NCI-H2029 (cell line): Measurements from ENCODE around the gene HPCAL1.

Experiments used
- DNase-seq: peaks from one replicate; lab custom pipeline; 2025; lab: John Stamatoyannopoulos, UW

HPCAL1 gene

DNA sequence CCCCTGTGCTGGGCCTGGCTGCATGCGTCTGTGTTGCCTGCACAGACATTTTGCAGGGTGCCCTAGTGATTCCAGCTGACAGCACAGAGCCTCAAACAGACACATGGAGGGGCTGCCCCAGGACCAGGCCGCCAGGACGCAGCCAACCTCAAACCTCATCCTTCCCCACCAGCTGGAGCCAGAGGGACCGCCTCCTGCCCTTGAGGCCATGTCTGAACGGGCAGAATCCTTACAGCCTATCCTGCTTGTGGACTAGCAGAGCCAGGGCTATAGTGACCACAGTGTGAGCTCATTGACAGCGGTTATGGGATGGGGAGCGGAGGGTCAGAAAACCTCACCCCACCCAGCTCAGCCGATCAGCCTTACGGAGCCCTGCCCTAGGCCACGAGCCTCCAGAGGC, 123.0 kb downstream of the HPCAL1 start:
- no peak for DNase-seq

DNA sequence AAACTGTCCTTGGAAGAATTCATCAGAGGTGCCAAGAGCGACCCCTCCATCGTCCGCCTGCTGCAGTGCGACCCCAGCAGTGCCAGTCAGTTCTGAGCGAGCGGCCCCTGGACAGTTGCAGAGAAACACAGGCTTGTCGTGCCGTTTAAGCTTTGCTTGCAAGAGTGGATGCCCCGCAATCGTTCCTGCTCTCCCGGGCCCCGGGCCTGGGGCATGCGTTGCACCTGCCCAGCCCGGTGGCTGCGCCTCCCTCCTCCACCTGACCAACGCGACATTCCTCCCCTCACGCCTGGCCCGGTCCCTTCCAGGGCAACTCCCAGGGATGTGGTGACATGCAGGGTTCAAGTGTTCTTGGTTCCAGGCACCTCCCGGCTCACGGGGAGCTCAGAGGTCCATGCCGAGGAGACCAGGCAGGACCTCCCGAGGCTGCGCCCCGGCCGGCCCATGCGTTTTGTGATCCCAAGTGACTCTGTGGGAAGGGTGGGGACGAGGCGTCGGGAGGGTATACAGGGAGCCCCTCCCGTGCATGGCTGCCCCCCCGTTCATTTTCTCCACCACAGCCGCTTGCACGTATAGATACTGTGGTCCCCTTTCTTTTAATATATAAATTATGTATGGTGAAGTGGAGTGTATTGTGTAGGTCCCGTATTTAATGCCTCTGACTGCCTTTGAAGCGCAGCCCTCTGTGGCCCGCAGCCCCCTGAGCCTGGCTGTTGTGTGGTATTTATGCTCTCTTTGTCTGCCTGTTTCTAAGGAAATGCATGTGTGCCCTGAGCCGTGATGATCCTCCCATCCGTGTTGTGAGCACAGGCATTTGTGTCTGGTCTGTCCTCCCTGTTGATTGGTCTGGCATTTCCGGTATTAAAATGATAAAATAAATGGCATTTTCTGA, 124.3 kb downstream of the HPCAL1 start:
- DNase-seq: no peak

DNA sequence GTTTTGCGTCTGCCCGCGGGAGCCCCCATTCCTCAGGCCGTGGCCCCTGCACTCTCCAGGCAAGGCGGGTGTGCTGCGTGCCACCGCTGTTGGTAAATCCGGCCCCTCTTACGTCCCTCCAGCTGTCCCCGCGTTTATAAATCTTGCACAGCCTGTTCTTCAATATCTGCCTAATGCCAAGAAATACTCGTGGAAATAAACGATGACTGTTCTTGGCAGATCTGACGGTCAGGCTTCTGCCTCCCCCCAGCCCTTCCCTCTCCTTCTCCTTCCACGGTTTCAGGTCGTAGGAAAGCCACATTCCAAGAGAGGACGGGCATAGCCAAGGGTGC, 124.9 kb downstream of the HPCAL1 start:
- DNase-seq: no peak

DNA sequence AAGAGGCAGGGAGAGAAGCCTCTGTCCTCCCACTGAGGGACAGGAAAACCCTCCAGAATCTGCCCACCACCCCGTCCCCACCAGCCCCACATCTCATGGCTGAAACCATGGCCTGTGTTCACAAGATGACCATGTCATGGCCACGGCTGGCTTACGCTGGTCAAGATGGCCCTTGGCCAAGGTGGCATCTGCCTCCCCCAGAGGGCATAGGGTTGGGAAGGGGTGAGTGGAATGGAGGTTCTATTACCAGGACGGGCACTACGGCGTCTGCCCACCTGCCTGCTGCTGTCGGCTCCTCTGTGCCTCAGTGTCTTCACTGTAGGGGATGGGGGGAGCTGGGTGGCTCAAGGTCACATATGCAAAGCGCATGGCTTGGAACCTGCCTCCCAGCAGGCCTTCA, 125.7 kb downstream of the HPCAL1 start:
- no peak for DNase-seq

DNA sequence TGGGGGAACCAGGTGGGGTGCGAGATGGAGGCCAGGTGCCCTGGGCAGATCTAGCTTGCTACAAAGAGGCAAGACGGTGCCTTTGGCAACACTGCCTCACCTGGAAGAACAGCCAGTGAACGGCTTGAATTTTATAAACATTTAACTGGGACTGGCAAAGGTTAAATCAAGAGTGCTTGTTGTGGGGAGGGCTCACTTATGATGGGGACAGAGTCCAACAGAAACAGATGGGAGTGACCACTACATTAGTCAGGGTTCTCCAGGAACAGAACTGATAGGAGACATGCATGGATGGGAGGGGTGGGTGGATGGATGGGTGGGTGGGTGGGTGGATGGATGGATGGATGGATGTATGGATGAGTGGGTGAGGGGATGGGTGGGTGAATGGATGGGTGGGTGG, 126.2 kb downstream of the HPCAL1 start:
- no peak for DNase-seq

DNA sequence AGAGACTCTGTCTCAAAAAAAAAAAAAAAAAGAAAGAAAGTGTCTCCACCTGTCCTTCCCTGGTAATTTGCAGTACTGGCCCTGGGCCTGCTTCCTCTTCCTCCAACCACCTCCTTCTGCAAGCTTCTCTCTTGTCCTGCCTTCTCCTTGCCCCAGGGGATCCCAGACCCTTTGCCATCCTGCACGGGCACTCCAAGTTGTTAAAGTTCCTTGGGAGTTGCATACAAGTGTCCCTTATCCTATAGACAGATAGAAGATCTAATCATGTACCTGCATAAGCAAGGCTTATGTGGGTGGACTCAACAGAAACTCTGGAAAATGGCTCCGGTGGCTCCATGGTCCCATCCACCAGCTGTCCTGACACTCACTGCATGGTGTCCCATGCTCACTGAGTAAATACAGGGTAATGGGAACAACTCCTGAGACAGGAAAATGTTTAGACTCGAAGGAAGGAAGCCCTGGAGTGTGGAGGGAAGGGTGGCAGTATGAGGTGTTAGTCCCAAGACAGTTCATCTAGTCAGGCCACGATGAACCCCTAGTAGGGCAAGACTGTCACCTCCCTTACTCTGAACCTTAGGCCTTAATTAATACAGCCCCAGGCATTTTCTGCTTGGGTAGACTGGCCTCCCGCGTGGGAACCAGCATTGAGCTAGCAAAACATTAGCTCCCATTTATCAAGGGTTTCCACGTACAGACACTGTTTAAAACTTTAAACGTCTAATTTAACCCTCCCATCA, 128.3 kb downstream of the HPCAL1 start:
- no peak for DNase-seq

DNA sequence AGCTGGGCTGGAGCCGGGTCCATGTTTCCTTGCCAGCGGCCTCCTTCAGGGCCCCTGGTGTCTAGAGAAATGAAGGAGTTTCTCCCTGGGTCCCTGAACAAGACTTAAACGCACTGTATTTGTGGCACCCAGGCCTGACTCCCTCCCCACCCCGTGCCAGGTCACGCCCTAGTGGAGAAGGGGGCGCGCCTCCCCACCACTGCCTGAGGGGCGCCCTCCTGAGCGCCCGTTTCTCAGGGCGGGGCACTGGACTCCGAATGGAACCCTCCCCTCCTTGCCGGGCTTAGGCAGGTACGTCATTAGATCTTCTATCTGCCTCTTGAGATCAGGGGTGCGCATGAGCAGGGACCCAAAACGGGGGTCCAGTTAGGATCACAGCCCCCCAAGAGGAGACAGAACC, 129.1 kb downstream of the HPCAL1 start:
- no peak for DNase-seq

DNA sequence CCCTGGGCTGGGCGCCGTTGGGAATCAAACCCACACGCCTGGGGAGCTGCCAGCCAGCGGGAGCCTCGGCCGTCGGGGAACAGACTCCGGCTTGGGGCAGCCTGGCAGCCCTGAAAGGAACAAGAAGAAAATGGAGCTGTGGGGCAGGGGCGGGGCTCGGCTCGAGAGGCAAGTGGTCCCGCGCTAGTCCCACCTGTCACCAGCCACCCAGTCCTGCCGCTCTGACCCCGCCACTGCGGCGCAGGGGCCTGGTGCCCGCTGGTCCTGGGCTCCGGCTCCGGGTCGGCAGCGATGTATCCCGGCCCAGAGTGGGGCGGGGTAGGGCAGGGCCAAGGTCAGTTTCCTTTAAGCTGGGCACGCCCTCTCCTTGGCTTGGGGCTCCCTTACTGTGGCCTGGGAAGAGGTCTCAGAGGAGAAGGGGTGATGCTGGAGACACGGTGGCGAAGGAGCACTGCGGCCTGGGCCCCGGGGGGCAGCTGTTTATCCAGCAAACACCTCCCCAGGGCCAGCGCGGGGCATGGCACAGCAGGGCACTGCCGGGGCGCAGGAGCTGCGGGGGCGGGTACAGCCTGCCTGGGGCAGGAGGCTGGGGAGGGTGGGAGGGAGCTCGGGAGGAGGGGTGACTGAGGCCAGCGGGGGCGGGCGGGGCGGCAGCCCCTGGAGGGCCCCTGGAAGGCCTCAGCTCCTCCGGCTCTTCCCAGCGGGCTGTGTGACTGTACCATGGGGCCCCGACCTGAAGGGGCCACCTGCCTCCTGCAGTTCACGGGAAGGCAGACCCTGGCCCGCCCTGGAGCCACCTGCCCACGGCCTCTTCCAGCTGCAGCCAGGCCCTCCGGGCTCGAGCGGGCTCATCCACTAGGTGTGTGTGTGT, 129.8 kb downstream of the HPCAL1 start:
- no peak for DNase-seq

DNA sequence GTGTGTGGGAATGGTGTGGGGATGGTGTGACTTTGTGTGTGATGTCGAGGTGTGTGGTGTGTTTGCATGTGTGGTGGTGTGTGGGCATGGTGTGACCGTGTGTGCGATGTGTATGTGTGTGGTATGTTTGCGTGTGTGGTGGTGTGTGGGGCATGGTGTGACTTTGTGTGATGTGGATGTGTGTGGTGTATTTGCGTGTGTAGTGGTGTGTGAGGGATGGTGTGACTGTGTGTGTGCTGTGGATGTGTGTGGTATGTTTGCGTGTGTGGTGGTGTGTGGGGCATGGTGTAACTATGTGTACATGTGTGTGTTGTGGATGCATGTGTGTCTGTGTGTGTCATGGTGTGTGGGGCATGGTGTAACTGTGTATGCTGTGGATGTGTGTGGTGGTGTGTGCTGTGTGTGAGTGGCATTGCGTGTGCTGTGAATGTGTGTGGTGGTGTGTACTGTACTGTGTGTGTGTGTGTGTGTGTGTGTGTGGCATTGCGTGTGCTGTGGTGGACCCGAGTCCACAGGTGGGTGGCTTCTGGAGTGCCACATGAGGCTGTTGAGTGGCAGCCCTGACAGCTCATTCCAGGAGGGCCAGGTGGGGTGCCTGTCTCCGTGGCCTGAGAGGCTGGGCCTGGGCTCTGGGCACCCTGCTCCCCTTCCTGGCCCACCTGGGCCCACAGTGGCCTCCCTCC, 130.7 kb downstream of the HPCAL1 start:
- DNase-seq: no peak

DNA sequence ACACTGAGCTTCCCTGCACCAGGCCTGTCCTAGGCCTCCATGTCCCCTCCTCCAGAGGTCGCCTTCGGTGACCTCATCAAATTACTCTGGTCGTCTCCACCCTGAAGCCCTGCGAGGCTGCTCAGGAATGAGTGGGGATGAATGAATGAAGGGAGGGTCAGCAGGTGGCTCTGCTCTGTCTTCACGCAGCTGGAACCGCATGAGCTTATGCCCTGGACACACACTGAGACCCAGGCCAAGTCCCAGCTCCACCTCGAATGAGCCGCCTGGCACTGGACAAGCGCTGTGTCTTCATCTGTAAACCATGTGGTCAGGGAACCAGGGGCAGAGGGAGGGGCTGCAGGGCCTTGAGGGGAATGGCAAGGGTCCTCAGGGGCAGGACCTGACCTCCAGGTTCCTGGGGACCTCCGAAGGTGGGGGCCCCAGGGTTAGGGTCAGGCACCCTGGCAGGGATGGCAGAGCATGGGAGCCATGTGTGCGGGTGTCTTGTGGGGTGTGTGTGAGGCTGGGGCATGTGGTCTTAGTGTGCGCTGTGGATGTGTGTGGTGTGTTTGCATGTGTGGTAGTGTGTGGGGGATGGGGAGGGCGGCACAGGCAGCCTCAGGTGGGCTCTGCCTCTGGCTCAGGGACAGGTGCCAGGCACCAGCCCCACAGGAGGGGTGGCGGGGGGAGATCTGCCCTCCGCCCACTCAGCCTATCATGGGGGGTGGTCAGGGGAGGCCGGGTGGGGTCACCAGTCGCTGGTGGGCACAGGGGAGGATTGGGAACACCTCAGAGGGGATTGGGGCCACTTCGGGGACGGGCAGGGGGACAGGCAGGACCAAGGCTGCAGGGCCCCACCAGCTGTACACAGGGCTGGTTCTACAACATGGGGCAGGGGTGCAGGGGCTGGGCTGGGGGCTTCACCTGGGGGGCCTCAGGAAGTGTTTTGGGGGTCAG, 131.5 kb downstream of the HPCAL1 start:
- DNase-seq: no peak

DNA sequence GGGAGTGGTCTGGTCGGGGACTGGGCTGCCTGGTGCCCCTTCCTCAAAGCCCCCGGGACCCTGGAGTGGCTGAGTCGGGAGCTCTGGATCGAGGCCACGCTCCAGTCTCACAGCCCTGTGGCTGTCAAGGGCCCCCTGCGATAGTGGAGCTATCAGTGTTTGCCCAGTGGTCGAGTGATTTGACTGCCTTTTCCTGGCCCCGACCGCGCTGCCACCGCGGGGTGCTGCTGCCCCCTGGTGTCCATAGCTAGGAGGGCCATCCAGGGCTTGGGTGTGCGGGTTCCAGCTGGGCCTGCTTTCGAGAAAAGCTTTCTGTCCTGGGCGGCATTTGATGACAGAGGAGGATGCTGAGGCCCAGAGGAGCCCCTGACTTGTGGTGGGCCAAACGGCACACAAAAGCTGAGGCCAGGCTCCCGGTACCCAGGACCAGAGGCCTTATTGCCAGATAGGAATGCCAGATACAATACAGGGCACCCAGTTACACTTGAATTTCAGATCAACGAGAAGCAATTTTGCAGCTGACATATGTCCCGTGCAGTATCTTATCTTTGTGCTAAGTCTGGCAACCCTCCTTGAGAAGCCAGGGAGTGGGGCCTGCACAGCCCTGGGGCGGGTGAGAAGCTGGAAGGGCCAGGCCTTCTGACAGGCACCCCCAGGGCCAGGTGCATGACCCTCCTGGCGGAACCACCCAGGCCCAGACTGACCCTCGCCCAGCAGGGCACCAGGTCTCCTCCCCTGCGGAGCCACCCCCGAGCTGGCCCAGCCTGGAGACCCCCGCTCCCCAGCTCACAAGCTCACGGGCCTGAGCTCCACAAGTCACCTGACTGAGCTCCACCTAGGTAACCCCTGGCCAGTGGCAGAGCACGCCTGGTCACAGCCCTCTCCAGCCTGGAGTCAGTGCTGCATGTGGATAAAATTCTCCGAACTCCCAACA, 132.4 kb downstream of the HPCAL1 start:
- peak; percentile 67 for DNase-seq

DNA sequence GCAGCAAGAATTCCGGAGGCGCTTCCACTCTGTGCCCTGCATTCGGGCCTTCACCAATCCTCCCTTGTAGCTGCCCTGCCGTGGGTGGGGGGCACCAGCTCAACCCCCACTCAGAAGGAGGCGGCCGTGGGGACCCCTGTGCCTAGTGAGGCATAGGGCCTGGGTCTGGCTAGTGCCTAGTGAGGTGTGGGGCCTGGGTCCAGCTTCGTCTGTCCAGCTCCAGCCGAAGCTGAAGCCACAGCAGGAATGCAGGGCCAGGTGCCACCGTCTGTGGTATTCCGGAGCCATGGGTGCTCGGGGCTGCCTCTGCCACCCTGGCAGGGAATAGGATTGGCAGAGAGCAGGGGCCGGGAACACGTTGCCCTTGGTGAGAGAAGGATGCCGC, 133.1 kb downstream of the HPCAL1 start:
- no peak for DNase-seq

DNA sequence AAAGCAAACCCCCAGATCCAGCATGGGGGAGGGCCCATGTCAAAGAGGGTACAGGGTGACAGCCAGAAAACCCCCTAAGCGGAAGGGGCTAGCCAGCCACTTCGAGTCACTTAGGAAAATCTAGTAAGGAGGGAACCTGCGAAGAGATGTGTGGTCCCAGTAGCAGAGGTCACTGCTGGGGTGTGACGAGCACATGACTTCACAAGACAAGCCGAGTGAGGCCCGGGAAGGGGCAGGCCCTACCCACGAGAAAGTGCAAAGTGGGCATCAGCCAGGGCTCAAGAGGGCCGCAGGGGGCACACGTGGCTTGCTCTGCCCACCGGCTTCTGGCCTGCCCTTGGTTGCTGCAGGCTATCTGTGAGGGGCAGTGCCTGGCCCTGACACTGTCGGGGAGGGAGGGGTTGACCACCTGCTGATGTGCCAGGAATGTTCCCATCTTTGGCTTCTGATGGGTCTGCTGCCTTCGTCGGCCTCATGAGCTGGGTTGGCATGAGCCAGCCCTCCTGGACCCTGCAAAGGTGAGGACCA, 133.9 kb downstream of the HPCAL1 start:
- DNase-seq: no peak

DNA sequence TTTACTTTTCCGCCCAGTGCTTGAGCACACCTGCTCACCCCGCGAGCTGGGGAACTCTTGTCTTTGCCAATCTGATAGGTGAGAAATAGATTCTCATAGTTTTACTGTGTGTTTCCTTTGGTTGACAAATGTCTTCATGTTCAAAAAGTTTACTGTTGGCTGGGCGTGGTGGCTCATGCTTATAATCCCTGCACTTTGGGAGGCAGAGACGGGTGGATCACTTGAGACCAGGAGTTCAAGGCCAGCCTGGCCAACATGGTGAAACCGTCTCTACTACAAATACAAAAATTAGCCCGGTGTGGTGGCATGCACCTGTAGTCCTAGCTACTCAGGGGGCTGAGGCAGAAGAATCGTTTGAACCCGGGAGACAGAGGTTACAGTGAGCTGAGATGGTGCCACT, 135.1 kb downstream of the HPCAL1 start:
- no peak for DNase-seq

DNA sequence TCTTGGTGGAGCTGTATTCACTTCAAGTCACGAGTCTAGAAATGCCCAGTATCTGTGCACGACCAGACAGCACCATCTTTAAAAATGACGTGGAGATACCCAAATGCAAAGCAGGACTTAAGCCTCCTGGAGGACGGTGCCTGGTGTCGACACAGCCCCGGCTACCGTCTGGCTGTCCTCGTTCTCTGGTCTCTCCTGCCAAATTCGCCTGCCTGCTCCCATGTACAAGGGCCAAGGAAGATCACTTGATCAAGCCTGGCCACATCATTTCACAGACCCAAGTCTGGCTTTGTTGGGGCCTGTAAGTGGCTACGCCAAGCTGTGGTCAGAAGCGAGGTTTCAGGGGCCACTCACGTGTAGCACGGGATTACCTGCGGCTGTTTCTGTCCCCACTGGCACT, 136.0 kb downstream of the HPCAL1 start:
- no peak for DNase-seq

DNA sequence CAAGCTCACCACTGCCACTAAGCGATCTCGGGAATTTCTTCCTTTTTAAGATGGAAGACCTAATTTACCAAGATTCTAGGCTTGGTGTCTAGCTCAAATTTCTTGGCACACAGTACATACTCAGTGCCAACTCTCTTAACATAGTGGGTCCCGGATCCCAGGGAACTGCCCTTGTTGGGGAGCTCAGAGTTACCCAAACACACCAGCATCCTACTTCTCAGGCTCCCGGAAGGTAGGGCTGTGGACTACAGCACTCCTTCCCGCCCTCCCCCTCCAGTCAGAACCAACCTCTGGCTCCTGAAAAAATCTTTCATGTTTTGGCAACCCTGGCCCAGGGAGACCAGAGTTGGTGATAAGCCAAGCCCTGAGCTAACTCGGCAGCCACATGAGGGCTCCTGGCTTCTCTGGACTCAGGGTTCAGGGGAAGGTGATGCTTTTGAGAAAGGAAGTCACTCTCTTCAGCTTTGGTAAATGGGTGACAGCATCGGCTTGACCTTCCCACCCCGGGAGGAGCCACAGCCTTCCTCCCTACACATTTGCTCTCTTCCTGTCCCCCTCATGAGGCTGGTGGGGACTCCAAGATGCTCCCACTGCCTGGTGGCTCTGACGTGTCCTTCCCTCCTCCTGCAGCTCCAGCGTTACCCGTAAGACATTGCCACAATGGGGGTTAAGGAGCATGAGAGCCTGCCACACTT, 136.6 kb downstream of the HPCAL1 start:
- DNase-seq: no peak

DNA sequence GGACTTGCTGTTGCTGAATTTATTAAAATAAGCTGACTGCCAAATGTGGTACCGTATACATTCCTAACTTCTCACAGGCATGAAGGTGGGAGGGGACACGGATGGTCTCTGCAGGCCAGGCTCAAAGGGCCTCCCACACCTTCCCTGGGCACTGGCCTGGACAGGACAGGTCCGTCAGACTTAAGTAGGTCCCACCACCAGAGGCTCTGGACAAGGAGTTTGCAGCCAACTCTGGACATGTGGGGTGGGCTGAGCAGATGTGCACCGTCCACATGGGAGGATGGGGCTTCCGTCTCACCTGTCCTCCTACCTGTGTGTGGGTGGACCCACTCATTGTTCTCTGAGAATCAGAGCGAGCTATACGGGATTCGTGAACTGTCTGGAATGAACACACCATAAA, 137.3 kb downstream of the HPCAL1 start:
- no peak for DNase-seq

DNA sequence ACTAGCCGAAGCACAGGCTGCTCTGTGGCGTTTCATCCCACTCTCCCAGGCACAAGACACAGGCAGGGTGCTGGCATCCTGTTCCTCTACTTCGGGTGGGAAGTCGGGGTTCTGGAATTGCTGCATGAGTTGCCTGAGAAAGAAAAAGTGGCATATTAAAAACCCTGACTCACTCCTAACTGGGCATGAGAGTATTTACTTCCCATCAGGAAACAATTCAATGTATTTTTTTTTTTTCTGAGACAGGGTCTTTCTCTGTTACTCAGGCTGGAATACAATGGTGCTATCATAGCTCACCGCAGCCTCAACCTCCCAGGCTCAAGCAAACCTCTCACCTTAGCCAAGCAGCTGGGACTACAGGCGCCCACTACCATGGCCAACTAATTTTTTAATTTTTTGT, 138.0 kb downstream of the HPCAL1 start:
- DNase-seq: no peak

DNA sequence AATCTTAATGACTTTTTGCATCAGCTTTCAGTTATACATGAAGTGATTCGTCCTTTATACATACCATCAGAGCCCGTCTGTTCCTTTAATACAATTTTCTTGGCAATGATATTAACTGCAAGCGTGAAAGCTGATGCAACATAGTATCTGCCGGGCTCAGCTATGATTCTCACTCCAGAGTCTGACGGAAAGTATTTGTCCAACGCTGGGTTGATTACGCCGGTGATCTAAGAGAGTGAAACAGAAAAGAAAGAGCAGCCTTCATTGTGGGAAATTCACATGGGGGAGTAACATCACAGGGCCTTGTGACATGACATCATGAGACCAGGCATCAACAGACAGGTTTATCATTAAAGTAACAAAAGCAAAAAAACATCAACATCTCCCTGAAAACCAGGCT, 139.2 kb downstream of the HPCAL1 start:
- no peak for DNase-seq
